ENCODE data around the gene IARS2.

- TF ChIP-seq CTCF (IDR thresholded peaks at IDR 0.05) (no peak), GABPB1 (CRISPR knock-in tag; IDR thresholded peaks at IDR 0.05) (no peak), ZNF532 (CRISPR knock-in tag; IDR thresholded peaks at IDR 0.05; ENCODE audit: borderline replicate concordance) (no peak), NR3C1 (CRISPR knock-in tag; conservative IDR thresholded peaks at IDR 0.05; ENCODE audit: low read depth) (no peak), ZMAT4 (CRISPR knock-in tag; IDR thresholded peaks at IDR 0.05) (no peak), ZNF423 (CRISPR knock-in tag; IDR thresholded peaks at IDR 0.05) (no peak), ZNF512 (CRISPR knock-in tag; IDR thresholded peaks at IDR 0.05; ENCODE audit: borderline replicate concordance) (no peak)
These were observed 35.7 kb downstream of the IARS2 start for GRCh38 chr1:220129479-220130210.

Data from WTC11 (cell line).